Adrenal gland (tissue), 5 donors: ENCODE data around the gene TMEM242.

Experiments used
- CTCF ChIP-seq, 6 experiments: fragments of 450-650 bp in 4 of 6; fragments of 200-600 bp in 2 of 6; sonication (generic) in 1 of 6; IDR thresholded peaks; 1 replicate in 5 of 6; 2 replicates in 1 of 6; pipeline versions ENCODE4 v1.5.1 to v1.8.0; 2016 to 2021; ENCODE audit warnings: antibody characterized with exemption in 6 of 6, mild to moderate bottlenecking in 2 of 6, moderate library complexity in 1 of 6
- POLR2A ChIP-seq, 2 donors: fragments of 450-650 bp; IDR thresholded peaks; one replicate each; pipeline ENCODE4 v1.6.1; 2017; ENCODE audit warnings: antibody characterized with exemption in 2 of 2, mild to moderate bottlenecking in 2 of 2, moderate library complexity in 1 of 2
- donor health status: DM: no; HTN: no; CAD: no.

- TF ChIP-seq CTCF (IDR thresholded peaks at IDR 0.05) (no peak), POLR2A (IDR thresholded peaks at IDR 0.05) (no peak)
Observed at GRCh38 chr6:157283900-157284737, 39.2 kb downstream of the TMEM242 start.
